HG03045 (cell line): ENCODE measurements around the gene LRP6.
"Not testable (repeated sequence)": the region's sequence is repeated elsewhere in the genome, so short reads cannot be mapped to it uniquely, and the experiment has no call there.

Source experiments
- ATAC-seq: cut with Tn5 transposase; IDR thresholded peaks from one replicate; pipeline ENCODE4 v1.9.1; 2021; ENCODE audit warnings: mild to moderate bottlenecking, moderate library complexity; ENCODE audit not compliant: unreplicated experiment

The LRP6 gene

GRCh38 chr12:12182703-12183365 lies 84.0 kb downstream of the LRP6 start:
- no peak for ATAC-seq

- ATAC-seq: no peak
These were observed 85.3 kb downstream of the LRP6 start for GRCh38 chr12:12181511-12181910.

GRCh38 chr12:12180575-12180974 lies 86.3 kb downstream of the LRP6 start:
- no peak for ATAC-seq

GRCh38 chr12:12180136-12180535 lies 86.7 kb downstream of the LRP6 start:
- ATAC-seq: no peak

GRCh38 chr12:12178559-12178958 lies 88.3 kb downstream of the LRP6 start:
- ATAC-seq: no peak

- ATAC-seq: no peak
These were observed 90.4 kb downstream of the LRP6 start for GRCh38 chr12:12176402-12176801.

- ATAC-seq: no peak
These were observed 94.8 kb downstream of the LRP6 start for GRCh38 chr12:12171991-12172511.

- no peak for ATAC-seq
These were observed 99.0 kb downstream of the LRP6 start for GRCh38 chr12:12167847-12168246.

GRCh38 chr12:12166751-12167150 lies 100.1 kb downstream of the LRP6 start:
- no peak for ATAC-seq

GRCh38 chr12:12159988-12160387 lies 106.9 kb downstream of the LRP6 start:
- no peak for ATAC-seq

- ATAC-seq: no peak
These were observed 108.0 kb downstream of the LRP6 start for GRCh38 chr12:12158858-12159257.

GRCh38 chr12:12157424-12157823 lies 109.4 kb downstream of the LRP6 start:
- no peak for ATAC-seq

GRCh38 chr12:12156828-12157227 lies 110.0 kb downstream of the LRP6 start:
- ATAC-seq: no peak

- no peak for ATAC-seq
These were observed 110.7 kb downstream of the LRP6 start for GRCh38 chr12:12156116-12156515.

- no peak for ATAC-seq
These were observed 113.2 kb downstream of the LRP6 start for GRCh38 chr12:12153596-12153995.

GRCh38 chr12:12147111-12147510 lies 119.7 kb downstream of the LRP6 start:
- no peak for ATAC-seq

- ATAC-seq: not testable (repeated sequence)
These were observed 122.3 kb downstream of the LRP6 start for GRCh38 chr12:12144531-12144930.

- ATAC-seq: no peak
These were observed 125.8 kb downstream of the LRP6 start for GRCh38 chr12:12141000-12141399.

GRCh38 chr12:12138203-12139154 lies 128.4 kb downstream of the LRP6 start:
- no peak for ATAC-seq

- ATAC-seq: no peak
These were observed 133.1 kb downstream of the LRP6 start for GRCh38 chr12:12133785-12134184.

GRCh38 chr12:12133259-12133658 lies 133.6 kb downstream of the LRP6 start:
- ATAC-seq: no peak

- ATAC-seq: no peak
These were observed 138.2 kb downstream of the LRP6 start for GRCh38 chr12:12128670-12129069.
